ENCODE results near the gene ERLIN1.
"Not testable (repeated sequence)": the region's sequence is repeated elsewhere in the genome, so short reads cannot be mapped to it uniquely, and the experiment has no call there.

The ERLIN1 gene

GRCh38 chr10:100141446-100142087, 44.3 kb downstream of the ERLIN1 start:
- intact Hi-C loops (cut with DNase I): no loop called here
- no peak for DNase-seq

- DNase-seq: no peak
- intact Hi-C loops (cut with DNase I): no loop called here
Measured at GRCh38 chr10:100140070-100140469, 45.8 kb downstream of the ERLIN1 start.

GRCh38 chr10:100138921-100139496, 46.8 kb downstream of the ERLIN1 start:
- no peak for DNase-seq
- intact Hi-C loops (cut with DNase I): no loop called here

GRCh38 chr10:100135486-100135885, 50.3 kb downstream of the ERLIN1 start:
- intact Hi-C loops (cut with DNase I): no loop called here
- no peak for DNase-seq

- DNase-seq: no peak
- intact Hi-C loops (cut with DNase I): no loop called here
Measured at GRCh38 chr10:100133801-100134200, 52.0 kb downstream of the ERLIN1 start.

GRCh38 chr10:100132427-100132826, 53.4 kb downstream of the ERLIN1 start:
- intact Hi-C loops (cut with DNase I): no loop called here
- no peak for DNase-seq

GRCh38 chr10:100131571-100131970, 54.3 kb downstream of the ERLIN1 start:
- intact Hi-C loops (cut with DNase I): no loop called here
- no peak for DNase-seq

GRCh38 chr10:100130831-100131230, 55.0 kb downstream of the ERLIN1 start:
- intact Hi-C loops (cut with DNase I): no loop called here
- no peak for DNase-seq

GRCh38 chr10:100129424-100129823, 56.4 kb downstream of the ERLIN1 start:
- no peak for DNase-seq
- intact Hi-C loops (cut with DNase I): no loop called here

GRCh38 chr10:100128951-100129350, 56.9 kb downstream of the ERLIN1 start:
- DNase-seq: no peak
- intact Hi-C loops (cut with DNase I): no loop called here

- intact Hi-C loops (cut with DNase I); DNase-seq: not testable (repeated sequence)
Measured at GRCh38 chr10:100125335-100125734, 60.5 kb downstream of the ERLIN1 start.

GRCh38 chr10:100124097-100124496, 61.7 kb downstream of the ERLIN1 start:
- intact Hi-C loops (cut with DNase I): no loop called here

GRCh38 chr10:100122780-100123179, 63.0 kb downstream of the ERLIN1 start:
- intact Hi-C loops (cut with DNase I): no loop called here
- no peak for DNase-seq

More at GRCh38 chr10:100124097-100124496, 61.7 kb downstream of the ERLIN1 start:
- no peak for DNase-seq

- intact Hi-C loops (cut with DNase I): no loop called here
- DNase-seq: no peak
Measured at GRCh38 chr10:100120550-100120949, 65.3 kb downstream of the ERLIN1 start.

- intact Hi-C loops (cut with DNase I): no loop called here
- no peak for DNase-seq
Measured at GRCh38 chr10:100119726-100120125, 66.1 kb downstream of the ERLIN1 start.

GRCh38 chr10:100114976-100115770, 70.7 kb downstream of the ERLIN1 start:
- intact Hi-C loops (cut with DNase I): no loop called here
- peak in 1 of 10 donors; percentile 61 for DNase-seq

GRCh38 chr10:100114460-100114859, 71.4 kb downstream of the ERLIN1 start:
- intact Hi-C loops (cut with DNase I): no loop called here
- no peak for DNase-seq

- no peak for DNase-seq
- intact Hi-C loops (cut with DNase I): no loop called here
Measured at GRCh38 chr10:100109670-100110069, 76.2 kb downstream of the ERLIN1 start.

- DNase-seq: peak in 1 of 10 donors; percentile 20
- intact Hi-C loops (cut with DNase I): no loop called here
Measured at GRCh38 chr10:100106865-100107264, 79.0 kb downstream of the ERLIN1 start.

GRCh38 chr10:100104300-100104699, 81.5 kb downstream of the ERLIN1 start:
- intact Hi-C loops (cut with DNase I): no loop called here
- no peak for DNase-seq

- intact Hi-C loops (cut with DNase I): no loop called here
- no peak for DNase-seq
Measured at GRCh38 chr10:100103581-100103980, 82.2 kb downstream of the ERLIN1 start.
